ENCODE measurements around the gene KIF2C. TPM values are rescaled to one million over a fixed set of nuclear protein-coding genes. Genes with fewer than 3 reads are reported as not detected.

KIF2C gene
- total RNA-seq, 1 experiment from 2014 or later: 92.6 TPM

- TF ChIP-seq YY1 (IDR thresholded peaks at IDR 0.05; ENCODE audit: extremely low read depth, insufficient replicate concordance, low read depth, low read length): peak; percentile 89
- peak; percentile 93 for TF ChIP-seq CEBPB (IDR thresholded peaks at IDR 0.05; ENCODE audit: low read depth)
- TF ChIP-seq SIN3A (IDR thresholded peaks at IDR 0.05; ENCODE audit: low read depth): peak; percentile 100
- peak; percentile 100 for TF ChIP-seq POLR2A (IDR thresholded peaks at IDR 0.05; ENCODE audit: borderline replicate concordance, extremely low read depth, insufficient read depth, insufficient read length)
- TF ChIP-seq, protein P1, sequence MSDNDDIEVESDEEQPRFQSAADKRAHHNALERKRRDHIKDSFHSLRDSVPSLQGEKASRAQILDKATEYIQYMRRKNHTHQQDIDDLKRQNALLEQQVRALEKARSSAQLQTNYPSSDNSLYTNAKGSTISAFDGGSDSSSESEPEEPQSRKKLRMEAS (IDR thresholded peaks at IDR 0.05): peak; percentile 84
- no peak; the same call in 1 of the 2 replicates for TF ChIP-seq ELF1 (IDR thresholded peaks at IDR 0.05; ENCODE audit: borderline replicate concordance, low read depth)
Measured at GRCh38 chr1:44721485-44722361, 17.9 kb upstream of the KIF2C start (continued).

DNA sequence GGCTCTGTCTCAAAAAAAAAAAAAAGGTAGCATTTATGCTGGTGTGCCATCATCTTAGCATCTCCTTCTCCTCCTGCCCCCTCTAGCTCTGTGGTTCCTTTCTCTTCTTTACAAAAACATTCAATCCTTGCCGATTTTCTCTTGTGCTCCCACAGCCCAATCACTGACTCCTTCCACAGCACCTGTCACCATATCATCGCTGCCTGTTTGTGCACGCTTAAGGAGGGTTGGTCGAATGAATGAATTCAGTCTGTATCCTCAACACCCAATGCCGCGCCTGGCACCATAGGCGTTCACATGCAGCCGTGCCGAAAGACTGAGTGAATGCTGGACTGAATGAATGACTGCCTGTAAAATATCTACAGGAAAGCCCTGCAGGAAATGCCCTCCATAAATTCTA is 16.6 kb upstream of the KIF2C start:
- intact Hi-C loops (cut with micrococcal nuclease): no loop called here
- Histone ChIP-seq H3K27ac (ENCODE audit: low read depth, low read length) (no peak overlapping the region), H3K36me3 (ENCODE audit: control insufficient read depth in 1 of 2, insufficient read depth in 2 of 2, low read length in 2 of 2) (no peaks in the 10 kb centered on the region), H3K4me1 (ENCODE audit: control insufficient read depth in 1 of 2, insufficient read depth in 2 of 2, low read length in 2 of 2) (peaks cover 17 to 46% of the 10 kb centered on the region in 2 experiments), H3K4me2 (ENCODE audit: low read length) (no peak overlapping the region), H3K9me2 (ENCODE audit: insufficient read depth) (no peaks in the 10 kb centered on the region), H3K9ac (ENCODE audit: low read length) (no peak overlapping the region), H3K79me2 (ENCODE audit: insufficient read depth, low read length) (no peaks in the 10 kb centered on the region), H4K20me1 (ENCODE audit: insufficient read depth) (no peaks in the 10 kb centered on the region), H3K27me3 (ENCODE audit: insufficient read depth, low read length) (no peaks in the 10 kb centered on the region), H3K9me3 (ENCODE audit: control insufficient read depth in 1 of 2, insufficient read depth in 1 of 2, low read depth in 1 of 2, low read length in 2 of 2) (no peaks in the 10 kb centered on the region), H3K4me3 (replicated peaks in 1 of 2; ENCODE audit: low read depth in 1 of 2, low read length in 2 of 2) (no peak overlapping the region), H2AFZ (ENCODE audit: low read depth, low read length, poor library complexity, severe bottlenecking) (no peak overlapping the region)
- no TSS peak for BruUV-seq (replicated peaks)
- ChIA-PET RAD21 (ENCODE audit: low non-redundant PET in 1 of 2, low total read pairs in 2 of 2, uncharacterized antibody in 2 of 2, unreplicated experiment in 2 of 2) (no interaction called here), CTCF (interaction anchor here (2.3 kb wide), 1 partner anchor 8 kb away, joined by 25 read pairs; the partner anchor contains the start of gene RNU5D-1), POLR2A (interaction anchor here (0.7 to 3.8 kb wide), 4 partner anchors 9 to 617 kb away, joined by 3 to 461 read pairs (median 58); partner anchors contain the start of genes MUTYH, RNU5D-1 and TOE1)
- ATAC-seq: no peak
- DNase-seq (ENCODE audit: low read depth, low spot score): no peak
- no peak for TF ChIP-seq CEBPB (IDR thresholded peaks at IDR 0.05; ENCODE audit: low read depth)
- TF ChIP-seq RAD21 (IDR thresholded peaks at IDR 0.05; ENCODE audit: low read depth): no peak
- no peak for TF ChIP-seq YY1 (IDR thresholded peaks at IDR 0.05; ENCODE audit: extremely low read depth, insufficient replicate concordance, low read depth, low read length)
- no peak for TF ChIP-seq FOSL1 (IDR thresholded peaks at IDR 0.05; ENCODE audit: low read depth)
- TF ChIP-seq ZNF274 (IDR thresholded peaks at IDR 0.05; ENCODE audit: low read depth, low read length): no peak
- TF ChIP-seq, protein P2, sequence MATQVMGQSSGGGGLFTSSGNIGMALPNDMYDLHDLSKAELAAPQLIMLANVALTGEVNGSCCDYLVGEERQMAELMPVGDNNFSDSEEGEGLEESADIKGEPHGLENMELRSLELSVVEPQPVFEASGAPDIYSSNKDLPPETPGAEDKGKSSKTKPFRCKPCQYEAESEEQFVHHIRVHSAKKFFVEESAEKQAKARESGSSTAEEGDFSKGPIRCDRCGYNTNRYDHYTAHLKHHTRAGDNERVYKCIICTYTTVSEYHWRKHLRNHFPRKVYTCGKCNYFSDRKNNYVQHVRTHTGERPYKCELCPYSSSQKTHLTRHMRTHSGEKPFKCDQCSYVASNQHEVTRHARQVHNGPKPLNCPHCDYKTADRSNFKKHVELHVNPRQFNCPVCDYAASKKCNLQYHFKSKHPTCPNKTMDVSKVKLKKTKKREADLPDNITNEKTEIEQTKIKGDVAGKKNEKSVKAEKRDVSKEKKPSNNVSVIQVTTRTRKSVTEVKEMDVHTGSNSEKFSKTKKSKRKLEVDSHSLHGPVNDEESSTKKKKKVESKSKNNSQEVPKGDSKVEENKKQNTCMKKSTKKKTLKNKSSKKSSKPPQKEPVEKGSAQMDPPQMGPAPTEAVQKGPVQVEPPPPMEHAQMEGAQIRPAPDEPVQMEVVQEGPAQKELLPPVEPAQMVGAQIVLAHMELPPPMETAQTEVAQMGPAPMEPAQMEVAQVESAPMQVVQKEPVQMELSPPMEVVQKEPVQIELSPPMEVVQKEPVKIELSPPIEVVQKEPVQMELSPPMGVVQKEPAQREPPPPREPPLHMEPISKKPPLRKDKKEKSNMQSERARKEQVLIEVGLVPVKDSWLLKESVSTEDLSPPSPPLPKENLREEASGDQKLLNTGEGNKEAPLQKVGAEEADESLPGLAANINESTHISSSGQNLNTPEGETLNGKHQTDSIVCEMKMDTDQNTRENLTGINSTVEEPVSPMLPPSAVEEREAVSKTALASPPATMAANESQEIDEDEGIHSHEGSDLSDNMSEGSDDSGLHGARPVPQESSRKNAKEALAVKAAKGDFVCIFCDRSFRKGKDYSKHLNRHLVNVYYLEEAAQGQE (IDR thresholded peaks at IDR 0.05; ENCODE audit: low read depth): no peak
- no peak for TF ChIP-seq JUND (IDR thresholded peaks at IDR 0.05)
- no peak for TF ChIP-seq ZFX (IDR thresholded peaks at IDR 0.05)
- no peak for TF ChIP-seq SRF (IDR thresholded peaks at IDR 0.05; ENCODE audit: low read depth)
- no peak for TF ChIP-seq TCF7L2 (IDR thresholded peaks at IDR 0.05; ENCODE audit: borderline replicate concordance, extremely low read depth, insufficient read depth, insufficient read length)
- no peak for TF ChIP-seq EGR1 (IDR thresholded peaks at IDR 0.05; ENCODE audit: low read depth)
- TF ChIP-seq EZH2 (IDR thresholded peaks at IDR 0.05): no peak
- no peak for TF ChIP-seq POLR2A (IDR thresholded peaks at IDR 0.05; ENCODE audit: borderline replicate concordance, extremely low read depth, insufficient read depth, insufficient read length)
- TF ChIP-seq, protein P3, sequence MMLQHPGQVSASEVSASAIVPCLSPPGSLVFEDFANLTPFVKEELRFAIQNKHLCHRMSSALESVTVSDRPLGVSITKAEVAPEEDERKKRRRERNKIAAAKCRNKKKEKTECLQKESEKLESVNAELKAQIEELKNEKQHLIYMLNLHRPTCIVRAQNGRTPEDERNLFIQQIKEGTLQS (IDR thresholded peaks at IDR 0.05): no peak
- TF ChIP-seq EZH2phosphoT487 (IDR thresholded peaks at IDR 0.05; ENCODE audit: borderline replicate concordance): no peak
- TF ChIP-seq POLR2AphosphoS5 (IDR thresholded peaks at IDR 0.05; ENCODE audit: low read depth, low read length): no peak
- TF ChIP-seq SP1 (IDR thresholded peaks at IDR 0.05; ENCODE audit: low read depth): no peak
